B cell (primary cell): Measurements from ENCODE around the gene PRLR.

Experiments
- EZH2 ChIP-seq: IDR thresholded peaks from 2 replicates; pipeline ENCODE4 v1.6.1; 2012; ENCODE audit warnings: borderline replicate concordance, low read depth, mild to moderate bottlenecking, moderate library complexity, low read length; ENCODE audit not compliant: insufficient read depth, poor library complexity, severe bottlenecking
- TF ChIP-seq, protein P1 (sequence below): fragments of 200-600 bp; IDR thresholded peaks from one replicate; pipeline ENCODE4 v1.8.0; 2022; ENCODE audit warnings: antibody characterized with exemption, mild to moderate bottlenecking

DNA sequence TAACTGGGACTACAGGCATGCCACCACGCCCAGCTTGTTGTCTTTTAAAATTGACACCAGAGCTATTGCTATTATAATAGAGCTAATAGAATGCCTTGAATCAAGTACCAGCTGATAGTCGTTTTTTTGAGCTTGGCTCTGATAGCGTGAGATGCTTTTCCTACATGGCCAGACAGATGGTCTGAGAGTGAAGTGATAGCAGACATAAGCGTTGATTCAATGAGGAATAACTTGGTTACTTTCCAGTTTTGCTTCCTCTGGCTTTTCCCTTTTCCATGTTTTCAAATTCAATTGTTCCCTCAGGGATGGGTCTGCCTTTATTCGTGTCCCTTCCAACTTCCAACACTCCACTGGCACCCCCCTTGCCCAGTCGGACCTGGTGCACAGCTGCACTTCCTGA lies 197.9 kb downstream of the PRLR start:
- no peak for TF ChIP-seq EZH2
- TF ChIP-seq, protein P1, sequence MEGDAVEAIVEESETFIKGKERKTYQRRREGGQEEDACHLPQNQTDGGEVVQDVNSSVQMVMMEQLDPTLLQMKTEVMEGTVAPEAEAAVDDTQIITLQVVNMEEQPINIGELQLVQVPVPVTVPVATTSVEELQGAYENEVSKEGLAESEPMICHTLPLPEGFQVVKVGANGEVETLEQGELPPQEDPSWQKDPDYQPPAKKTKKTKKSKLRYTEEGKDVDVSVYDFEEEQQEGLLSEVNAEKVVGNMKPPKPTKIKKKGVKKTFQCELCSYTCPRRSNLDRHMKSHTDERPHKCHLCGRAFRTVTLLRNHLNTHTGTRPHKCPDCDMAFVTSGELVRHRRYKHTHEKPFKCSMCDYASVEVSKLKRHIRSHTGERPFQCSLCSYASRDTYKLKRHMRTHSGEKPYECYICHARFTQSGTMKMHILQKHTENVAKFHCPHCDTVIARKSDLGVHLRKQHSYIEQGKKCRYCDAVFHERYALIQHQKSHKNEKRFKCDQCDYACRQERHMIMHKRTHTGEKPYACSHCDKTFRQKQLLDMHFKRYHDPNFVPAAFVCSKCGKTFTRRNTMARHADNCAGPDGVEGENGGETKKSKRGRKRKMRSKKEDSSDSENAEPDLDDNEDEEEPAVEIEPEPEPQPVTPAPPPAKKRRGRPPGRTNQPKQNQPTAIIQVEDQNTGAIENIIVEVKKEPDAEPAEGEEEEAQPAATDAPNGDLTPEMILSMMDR: no peak
